Measurements from ENCODE around the gene SKOR1. TPM values are rescaled to one million over a fixed set of nuclear protein-coding genes. Genes with fewer than 3 reads are reported as not detected.

The SKOR1 gene
- total RNA-seq, 1 experiment from 2014 or later: 0.81 TPM

DNA sequence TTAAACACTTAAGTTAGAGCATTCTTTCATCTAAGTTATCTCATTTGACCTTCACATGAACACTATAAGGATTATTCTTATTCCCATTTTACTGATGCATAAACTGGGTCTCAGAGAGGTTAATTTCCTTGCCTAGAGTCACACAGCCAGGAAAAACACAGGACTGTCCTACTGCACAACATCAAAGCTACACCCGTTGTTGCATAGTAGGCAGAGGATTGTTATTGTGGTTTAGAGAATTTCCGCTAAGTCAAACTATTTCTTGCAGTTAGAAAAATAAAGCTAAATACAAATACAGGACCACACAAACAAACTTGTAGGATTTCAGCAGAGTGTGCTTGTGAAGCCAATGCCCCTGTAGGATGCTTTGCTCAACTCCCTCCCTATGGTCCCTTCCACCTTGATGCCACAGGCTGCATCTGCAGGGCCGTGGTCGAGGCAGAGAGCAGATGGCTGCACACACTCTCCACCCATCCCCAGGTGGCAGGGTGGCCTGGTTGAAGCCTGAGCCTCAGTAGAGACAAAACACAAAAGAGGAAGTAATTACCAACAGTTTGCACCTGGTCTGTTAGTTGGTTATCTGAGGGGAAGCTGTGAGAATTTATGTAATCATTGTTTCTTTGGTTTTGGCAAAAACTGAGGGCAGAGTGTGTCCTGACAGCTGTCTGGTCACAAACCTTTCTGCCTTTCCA lies 41.1 kb upstream of the SKOR1 start:
- Histone ChIP-seq H3K27ac (ENCODE audit: low read depth, low read length) (no peak overlapping the region), H3K36me3 (ENCODE audit: control insufficient read depth in 1 of 2, insufficient read depth in 2 of 2, low read length in 2 of 2) (no peaks in the 10 kb centered on the region), H3K4me1 (ENCODE audit: control insufficient read depth in 1 of 2, insufficient read depth in 2 of 2, low read length in 2 of 2) (no peaks in the 10 kb centered on the region), H3K9me2 (ENCODE audit: insufficient read depth) (no peaks in the 10 kb centered on the region), H3K9me3 (ENCODE audit: control insufficient read depth in 1 of 2, insufficient read depth in 1 of 2, low read depth in 1 of 2, low read length in 2 of 2) (no peaks in the 10 kb centered on the region), H3K27me3 (ENCODE audit: insufficient read depth, low read length) (no peaks in the 10 kb centered on the region), H2AFZ (ENCODE audit: low read depth, low read length, poor library complexity, severe bottlenecking) (no peak overlapping the region), H3K4me2 (ENCODE audit: low read length) (no peak overlapping the region), H3K4me3 (replicated peaks in 1 of 2; ENCODE audit: low read depth in 1 of 2, low read length in 2 of 2) (no peak overlapping the region), H3K79me2 (ENCODE audit: insufficient read depth, low read length) (no peaks in the 10 kb centered on the region), H3K9ac (ENCODE audit: low read length) (no peak overlapping the region), H4K20me1 (ENCODE audit: insufficient read depth) (no peaks in the 10 kb centered on the region)
- BruUV-seq (replicated peaks): no TSS peak
- DNase-seq (ENCODE audit: low read depth, low spot score) (no peak), ATAC-seq (no peak)
- intact Hi-C loops (cut with micrococcal nuclease): no loop called here
- TF ChIP-seq RAD21 (IDR thresholded peaks at IDR 0.05; ENCODE audit: low read depth) (no peak), POLR2A (IDR thresholded peaks at IDR 0.05; ENCODE audit: borderline replicate concordance, extremely low read depth, insufficient read depth, insufficient read length) (no peak), TCF7L2 (IDR thresholded peaks at IDR 0.05; ENCODE audit: borderline replicate concordance, extremely low read depth, insufficient read depth, insufficient read length) (no peak), SP1 (IDR thresholded peaks at IDR 0.05; ENCODE audit: low read depth) (no peak), CBX3 (IDR thresholded peaks at IDR 0.05; ENCODE audit: low read depth) (no peak), EZH2phosphoT487 (IDR thresholded peaks at IDR 0.05; ENCODE audit: borderline replicate concordance) (no peak), ZNF274 (IDR thresholded peaks at IDR 0.05; ENCODE audit: low read depth, low read length) (no peak), EGR1 (IDR thresholded peaks at IDR 0.05; ENCODE audit: low read depth) (no peak)
- ChIA-PET CTCF (no interaction called here), POLR2A (no interaction called here), RAD21 (ENCODE audit: low non-redundant PET in 1 of 2, low total read pairs in 2 of 2, uncharacterized antibody in 2 of 2, unreplicated experiment in 2 of 2) (no interaction called here)

DNA sequence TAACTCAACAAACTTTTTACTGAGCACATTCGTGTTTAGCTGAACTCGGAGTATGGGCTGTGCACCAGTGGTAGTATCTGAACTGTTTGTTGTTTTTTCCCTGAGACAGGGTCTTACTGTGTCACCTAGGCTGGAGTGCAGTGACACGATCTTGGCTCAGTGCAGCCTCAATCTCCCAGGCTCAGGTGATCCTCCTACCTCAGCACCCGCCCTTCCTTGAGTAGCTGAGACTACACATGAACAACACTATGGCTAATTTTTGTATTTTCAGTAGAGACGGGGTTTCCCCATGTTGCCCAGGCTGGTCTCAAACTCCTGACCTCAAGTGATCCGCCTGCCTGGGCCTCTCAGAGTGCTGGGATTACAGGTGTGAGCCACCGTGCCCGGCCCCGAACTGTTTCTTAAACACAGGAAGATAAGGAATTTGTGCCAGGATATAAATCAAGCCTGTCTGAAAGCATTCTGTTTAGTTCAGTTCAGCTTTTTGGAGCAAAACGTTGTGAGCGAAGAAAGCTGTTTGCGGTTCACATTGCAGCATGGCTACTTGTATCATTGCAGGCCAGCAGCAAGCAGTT lies 40.4 kb upstream of the SKOR1 start:
- RAD21 ChIA-PET (ENCODE audit: low non-redundant PET in 1 of 2, low total read pairs in 2 of 2, uncharacterized antibody in 2 of 2, unreplicated experiment in 2 of 2): no interaction called here
- no peaks in the 10 kb centered on the region for H3K4me1 ChIP-seq (ENCODE audit: control insufficient read depth in 1 of 2, insufficient read depth in 2 of 2, low read length in 2 of 2)
- H3K27me3 ChIP-seq (ENCODE audit: insufficient read depth, low read length): no peaks in the 10 kb centered on the region
- CTCF ChIA-PET: no interaction called here
- no peaks in the 10 kb centered on the region for H3K36me3 ChIP-seq (ENCODE audit: control insufficient read depth in 1 of 2, insufficient read depth in 2 of 2, low read length in 2 of 2)
- intact Hi-C loops (cut with micrococcal nuclease): no loop called here
- H3K9me2 ChIP-seq (ENCODE audit: insufficient read depth): no peaks in the 10 kb centered on the region
- DNase-seq (ENCODE audit: low read depth, low spot score) (no peak), ATAC-seq (no peak)
- H3K27ac ChIP-seq (ENCODE audit: low read depth, low read length): no peak overlapping the region
- H4K20me1 ChIP-seq (ENCODE audit: insufficient read depth): no peaks in the 10 kb centered on the region
- no peaks in the 10 kb centered on the region for H3K9me3 ChIP-seq (ENCODE audit: control insufficient read depth in 1 of 2, insufficient read depth in 1 of 2, low read depth in 1 of 2, low read length in 2 of 2)
- H3K4me3 ChIP-seq (replicated peaks in 1 of 2; ENCODE audit: low read depth in 1 of 2, low read length in 2 of 2): no peak overlapping the region
- POLR2A ChIA-PET: no interaction called here
- no peak overlapping the region for H3K4me2 ChIP-seq (ENCODE audit: low read length)
- no peak overlapping the region for H2AFZ ChIP-seq (ENCODE audit: low read depth, low read length, poor library complexity, severe bottlenecking)
- TF ChIP-seq, protein P1, sequence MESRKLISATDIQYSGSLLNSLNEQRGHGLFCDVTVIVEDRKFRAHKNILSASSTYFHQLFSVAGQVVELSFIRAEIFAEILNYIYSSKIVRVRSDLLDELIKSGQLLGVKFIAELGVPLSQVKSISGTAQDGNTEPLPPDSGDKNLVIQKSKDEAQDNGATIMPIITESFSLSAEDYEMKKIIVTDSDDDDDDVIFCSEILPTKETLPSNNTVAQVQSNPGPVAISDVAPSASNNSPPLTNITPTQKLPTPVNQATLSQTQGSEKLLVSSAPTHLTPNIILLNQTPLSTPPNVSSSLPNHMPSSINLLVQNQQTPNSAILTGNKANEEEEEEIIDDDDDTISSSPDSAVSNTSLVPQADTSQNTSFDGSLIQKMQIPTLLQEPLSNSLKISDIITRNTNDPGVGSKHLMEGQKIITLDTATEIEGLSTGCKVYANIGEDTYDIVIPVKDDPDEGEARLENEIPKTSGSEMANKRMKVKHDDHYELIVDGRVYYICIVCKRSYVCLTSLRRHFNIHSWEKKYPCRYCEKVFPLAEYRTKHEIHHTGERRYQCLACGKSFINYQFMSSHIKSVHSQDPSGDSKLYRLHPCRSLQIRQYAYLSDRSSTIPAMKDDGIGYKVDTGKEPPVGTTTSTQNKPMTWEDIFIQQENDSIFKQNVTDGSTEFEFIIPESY (IDR thresholded peaks at IDR 0.05; ENCODE audit: extremely low read depth, insufficient replicate concordance, low read length): no peak
- TF ChIP-seq JUND (IDR thresholded peaks at IDR 0.05): no peak
- TF ChIP-seq, protein P2, sequence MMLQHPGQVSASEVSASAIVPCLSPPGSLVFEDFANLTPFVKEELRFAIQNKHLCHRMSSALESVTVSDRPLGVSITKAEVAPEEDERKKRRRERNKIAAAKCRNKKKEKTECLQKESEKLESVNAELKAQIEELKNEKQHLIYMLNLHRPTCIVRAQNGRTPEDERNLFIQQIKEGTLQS (IDR thresholded peaks at IDR 0.05): no peak
- no peak for TF ChIP-seq POLR2A (IDR thresholded peaks at IDR 0.05; ENCODE audit: borderline replicate concordance, extremely low read depth, insufficient read depth, insufficient read length)
- TF ChIP-seq CBX3 (IDR thresholded peaks at IDR 0.05; ENCODE audit: low read depth): no peak
- TF ChIP-seq EZH2 (IDR thresholded peaks at IDR 0.05): no peak
- no peak for TF ChIP-seq POLR2AphosphoS5 (IDR thresholded peaks at IDR 0.05; ENCODE audit: low read depth, low read length)
- TF ChIP-seq, protein P3, sequence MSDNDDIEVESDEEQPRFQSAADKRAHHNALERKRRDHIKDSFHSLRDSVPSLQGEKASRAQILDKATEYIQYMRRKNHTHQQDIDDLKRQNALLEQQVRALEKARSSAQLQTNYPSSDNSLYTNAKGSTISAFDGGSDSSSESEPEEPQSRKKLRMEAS (IDR thresholded peaks at IDR 0.05): no peak
- TF ChIP-seq YY1 (IDR thresholded peaks at IDR 0.05; ENCODE audit: extremely low read depth, insufficient replicate concordance, low read depth, low read length): no peak
- no peak for TF ChIP-seq FOSL1 (IDR thresholded peaks at IDR 0.05; ENCODE audit: low read depth)
- no peak for TF ChIP-seq RAD21 (IDR thresholded peaks at IDR 0.05; ENCODE audit: low read depth)
- H3K79me2 ChIP-seq (ENCODE audit: insufficient read depth, low read length): no peaks in the 10 kb centered on the region
- H3K9ac ChIP-seq (ENCODE audit: low read length): no peak overlapping the region
- no TSS peak for BruUV-seq (replicated peaks)

All from HCT116 (cell line).